ENCODE data around the gene NTSR2. TPM values are rescaled to one million over a fixed set of nuclear protein-coding genes. Genes with fewer than 3 reads are reported as not detected.

Gene NTSR2
- polyA plus RNA-seq, 2 of the 4 experiments (the other 2 are of a cell fraction), result not detected

DNA sequence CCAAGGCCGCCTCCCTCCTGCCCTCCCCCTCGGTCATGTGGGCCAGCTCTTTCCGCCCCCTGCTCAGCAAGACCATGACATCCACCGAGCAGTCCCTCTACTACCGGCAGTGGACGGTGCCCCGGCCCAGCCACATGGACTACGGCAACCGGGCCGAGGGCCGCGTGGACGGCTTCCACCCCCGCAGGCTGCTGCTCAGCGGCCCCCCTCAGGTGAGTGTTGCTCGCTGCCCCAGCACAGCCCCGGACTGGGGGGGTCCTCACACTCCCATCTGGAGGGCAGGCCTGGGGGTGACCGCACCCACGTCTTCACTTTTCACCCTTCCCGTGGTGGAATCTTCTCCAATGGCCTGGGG lies 51.3 kb downstream of the NTSR2 start:
- CTCF ChIA-PET, result interaction anchor here (1.7 kb wide), 1 partner anchor 36 kb away, joined by 6 read pairs; no protein-coding TSS in a partner anchor
- no peaks in the 10 kb centered on the region for H3K9me3 ChIP-seq
- 81% methylated on average over 19 of the region's 20 CpGs for WGBS (ENCODE audit: missing lambda C conversion rate)
- FAIRE-seq (no peak), DNase-seq (ENCODE audit: low read depth in 1 of 2, low spot score in 1 of 2) (no peak), ATAC-seq (no peak)
- H3K4me3 ChIP-seq, result no peak overlapping the region
- no peaks in the 10 kb centered on the region for H3K4me1 ChIP-seq
- no peak overlapping the region for H3K4me2 ChIP-seq
- no peak for TF ChIP-seq USF2 (IDR thresholded peaks at IDR 0.05)
- no peak for TF ChIP-seq FOXS1 (CRISPR knock-in tag; IDR thresholded peaks at IDR 0.05)
- TF ChIP-seq ZSCAN20 (CRISPR knock-in tag; IDR thresholded peaks at IDR 0.05), result no peak
- no peak for TF ChIP-seq RFX5 (IDR thresholded peaks at IDR 0.05)
- no peak for TF ChIP-seq RCOR1 (IDR thresholded peaks at IDR 0.05; ENCODE audit: low read depth, low read length)
- TF ChIP-seq EP300 (IDR thresholded peaks at IDR 0.05), result no peak
- no peak for TF ChIP-seq KDM1A (IDR thresholded peaks at IDR 0.05; ENCODE audit: low read depth)
- TF ChIP-seq ZFP36 (IDR thresholded peaks at IDR 0.05; ENCODE audit: borderline replicate concordance, partially characterized antibody), result no peak
- no peak for TF ChIP-seq HOXB5 (CRISPR knock-in tag; IDR thresholded peaks at IDR 0.05)
- TF ChIP-seq CBX2 (IDR thresholded peaks at IDR 0.05; ENCODE audit: borderline replicate concordance, low read depth), result no peak
- TF ChIP-seq SMC3 (IDR thresholded peaks at IDR 0.05), result no peak
- TF ChIP-seq POLR2AphosphoS2 (conservative IDR thresholded peaks at IDR 0.05; ENCODE audit: low read length), result no peak
- TF ChIP-seq, protein P1, sequence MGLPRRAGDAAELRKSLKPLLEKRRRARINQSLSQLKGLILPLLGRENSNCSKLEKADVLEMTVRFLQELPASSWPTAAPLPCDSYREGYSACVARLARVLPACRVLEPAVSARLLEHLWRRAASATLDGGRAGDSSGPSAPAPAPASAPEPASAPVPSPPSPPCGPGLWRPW (IDR thresholded peaks at IDR 0.05), result no peak
- TF ChIP-seq CHD4 (IDR thresholded peaks at IDR 0.05; ENCODE audit: borderline replicate concordance), result no peak
- no peak for TF ChIP-seq MAX (IDR thresholded peaks at IDR 0.05)
- TF ChIP-seq MAZ (IDR thresholded peaks at IDR 0.05; ENCODE audit: borderline replicate concordance, low read depth, low read length), result no peak
- no peak for TF ChIP-seq ESRRA (IDR thresholded peaks at IDR 0.05; ENCODE audit: borderline replicate concordance, low read length)
- POLR2A ChIA-PET, result no interaction called here
- no peak overlapping the region for H3K27ac ChIP-seq

GRCh38 chr2:11617984-11618707 lies 51.8 kb downstream of the NTSR2 start:
- 83% methylated on average over 28 of the region's 33 CpGs for WGBS (ENCODE audit: missing lambda C conversion rate)
- TF ChIP-seq RAD21 (conservative IDR thresholded peaks at IDR 0.05 in 1 of 2, IDR thresholded peaks at IDR 0.05 in 1 of 2), result no peak
- TF ChIP-seq E2F6 (IDR thresholded peaks at IDR 0.05; ENCODE audit: borderline replicate concordance, low read depth), result no peak
- no peak for TF ChIP-seq FOSL2 (IDR thresholded peaks at IDR 0.05)
- TF ChIP-seq FOSL2 (CRISPR knock-in tag; IDR thresholded peaks at IDR 0.05), result no peak
- no peak for TF ChIP-seq JUNB (IDR thresholded peaks at IDR 0.05)
- TF ChIP-seq NR3C1 (IDR thresholded peaks at IDR 0.05), result no peak
- DNase-seq (ENCODE audit: low read depth in 1 of 2, low spot score in 1 of 2), result no peak
- Histone ChIP-seq H3K4me2 (no peak overlapping the region), H3K4me1 (no peaks in the 10 kb centered on the region), H3K4me3 (no peak overlapping the region), H3K27ac (no peak overlapping the region), H3K9me3 (no peaks in the 10 kb centered on the region)
- POLR2A ChIA-PET, result no interaction called here
- peak; percentile 67 to 80 for ATAC-seq
- CTCF ChIA-PET, result interaction anchor here (1.0 to 1.7 kb wide), 2 partner anchors 15 to 35 kb away, joined by 3 to 6 read pairs; no protein-coding TSS in a partner anchor
- FAIRE-seq, result no peak

DNA sequence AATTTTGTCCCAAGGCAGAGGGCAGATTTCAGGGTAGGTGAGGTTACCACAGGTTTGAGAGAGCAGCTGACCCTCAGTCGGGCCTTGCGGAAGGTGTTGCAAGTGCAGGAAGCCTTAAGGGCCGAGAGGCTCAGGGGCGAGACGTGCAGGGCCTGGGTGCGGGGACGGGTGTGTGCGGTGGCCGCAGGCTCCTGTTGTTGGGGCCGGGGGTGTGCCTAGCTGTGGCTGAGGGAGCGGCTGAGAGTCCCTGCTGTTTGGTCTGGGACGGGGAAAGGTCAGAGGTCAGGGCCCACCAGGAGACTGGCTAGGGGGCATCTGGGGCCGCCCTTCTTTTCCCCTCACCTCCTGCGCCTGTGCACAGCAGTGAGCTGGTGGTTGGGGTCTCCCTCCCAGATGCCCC lies 52.5 kb downstream of the NTSR2 start:
- DNase-seq (ENCODE audit: low read depth in 1 of 2, low spot score in 1 of 2) (no peak), FAIRE-seq (no peak), ATAC-seq (no peak)
- H3K9me3 ChIP-seq, result no peaks in the 10 kb centered on the region
- CTCF ChIA-PET, result interaction anchor here (1.0 to 1.7 kb wide), 2 partner anchors 14 to 35 kb away, joined by 3 to 6 read pairs; no protein-coding TSS in a partner anchor
- H3K4me2 ChIP-seq, result no peak overlapping the region
- H3K4me1 ChIP-seq, result peaks cover 1% of the 10 kb centered on the region; the same call in 1 of the 3 replicates
- POLR2A ChIA-PET, result no interaction called here
- TF ChIP-seq PBX3 (IDR thresholded peaks at IDR 0.05), result no peak
- no peak for TF ChIP-seq TFCP2L1 (CRISPR knock-in tag; IDR thresholded peaks at IDR 0.05)
- TF ChIP-seq NR3C1 (IDR thresholded peaks at IDR 0.05), result no peak
- H3K27ac ChIP-seq, result no peak overlapping the region
- H3K4me3 ChIP-seq, result no peak overlapping the region
- WGBS (ENCODE audit: missing lambda C conversion rate), result 75% methylated on average over 13 of the region's 14 CpGs

All from A549 (cell line).